NCI-H1048 (cell line): ENCODE measurements around the gene OR8B8.
"Not testable (repeated sequence)": the region's sequence is repeated elsewhere in the genome, so short reads cannot be mapped to it uniquely, and the experiment has no call there.

Source experiments
- DNase-seq: peaks from one replicate; lab custom pipeline; 2025; lab: John Stamatoyannopoulos, UW

OR8B8 gene

DNA sequence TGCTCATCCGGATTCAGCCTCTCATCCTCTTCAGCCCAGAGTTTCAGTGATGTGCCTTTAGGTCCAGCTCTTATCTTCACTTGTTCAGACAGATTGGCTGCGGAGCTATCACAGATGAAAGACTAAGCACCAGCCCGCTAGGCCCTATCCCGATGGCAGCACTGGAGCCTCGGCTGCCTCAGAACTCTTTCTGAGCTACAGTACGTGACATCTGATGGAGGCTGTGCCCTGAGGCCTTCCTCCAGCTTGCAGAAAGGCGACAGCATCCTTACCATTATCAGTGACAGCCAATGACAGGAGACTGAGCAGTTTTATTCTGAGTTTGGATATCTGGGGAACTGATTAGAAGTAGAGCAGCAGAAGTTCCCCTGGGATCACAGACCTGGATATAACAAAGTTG is 4.0 kb downstream of the OR8B8 start:
- DNase-seq: no peak

DNA sequence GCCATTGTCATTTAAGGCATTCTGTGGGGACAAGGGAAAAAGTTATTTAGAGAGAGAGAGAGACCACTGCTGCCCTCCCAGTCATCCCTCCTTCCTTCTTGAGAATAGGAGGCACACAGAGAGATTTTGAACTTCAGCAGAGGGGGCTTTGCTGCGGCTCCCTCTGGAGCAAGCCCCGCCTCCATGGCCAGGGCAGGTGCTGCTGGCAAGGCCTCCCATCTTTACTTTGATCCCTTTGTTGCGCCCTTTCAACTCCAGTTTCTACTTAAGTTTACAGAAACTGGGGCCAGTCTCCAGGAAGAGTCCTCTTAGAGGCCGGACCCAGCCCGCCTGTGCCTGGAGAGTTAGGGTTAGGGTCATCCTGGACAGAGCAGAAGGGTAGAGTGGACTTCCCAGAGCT is 4.4 kb downstream of the OR8B8 start:
- DNase-seq: no peak

DNA sequence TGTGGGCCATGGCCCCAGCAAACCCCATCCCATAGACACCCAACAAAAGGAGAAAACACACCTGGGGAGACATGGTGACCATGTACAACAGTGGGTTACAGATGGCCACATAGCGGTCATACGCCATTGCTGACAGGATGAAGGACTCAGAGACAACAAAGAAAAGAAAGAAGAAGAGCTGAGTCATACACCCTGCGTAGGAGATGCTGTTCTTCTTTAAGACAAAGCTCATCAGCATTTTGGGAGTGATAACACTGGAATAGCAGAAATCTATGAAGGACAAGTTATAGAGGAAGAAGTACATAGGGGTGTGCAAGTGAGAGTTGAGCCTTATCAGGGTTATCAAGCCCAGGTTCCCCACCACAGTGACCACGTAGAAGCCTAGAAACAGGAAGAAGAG is 4.9 kb downstream of the OR8B8 start:
- no peak for DNase-seq

DNA sequence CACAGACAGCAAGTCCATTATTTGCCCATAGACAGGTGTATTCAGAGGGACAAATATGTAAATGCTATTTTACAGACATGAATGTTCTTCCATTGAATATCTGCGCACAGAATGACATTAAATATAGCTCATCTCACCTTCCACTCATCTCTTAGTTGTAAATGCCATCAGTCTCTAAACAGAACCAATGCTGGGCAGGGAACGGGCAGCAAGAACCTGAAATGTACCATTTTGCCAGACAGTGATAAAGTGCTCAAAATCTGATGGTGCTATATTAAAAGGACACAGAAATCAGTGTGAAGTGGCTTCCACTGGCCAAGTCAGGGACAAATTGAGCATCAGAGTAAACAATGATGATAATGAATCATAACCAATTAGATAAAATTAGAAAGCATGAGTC is 10.8 kb downstream of the OR8B8 start:
- no peak for DNase-seq

DNA sequence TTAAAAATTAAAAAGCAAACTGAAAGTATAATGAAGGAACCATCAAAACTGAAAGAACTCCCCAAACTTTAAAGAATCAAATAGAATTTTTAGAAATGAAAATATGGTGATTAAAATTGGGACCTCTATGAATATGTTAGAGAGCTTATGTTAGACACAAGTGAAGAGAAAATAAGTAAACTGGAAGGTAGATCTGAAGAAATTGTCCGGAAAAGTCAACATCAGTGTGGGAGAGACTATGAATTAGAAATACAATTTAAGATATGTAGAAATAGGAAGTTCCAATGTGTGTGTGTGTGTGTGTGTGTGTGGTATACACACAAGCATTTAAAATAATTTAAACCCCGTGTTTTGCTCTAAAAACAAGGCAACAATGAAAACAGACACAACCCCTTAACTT is 15.9 kb downstream of the OR8B8 start:
- DNase-seq: no peak

DNA sequence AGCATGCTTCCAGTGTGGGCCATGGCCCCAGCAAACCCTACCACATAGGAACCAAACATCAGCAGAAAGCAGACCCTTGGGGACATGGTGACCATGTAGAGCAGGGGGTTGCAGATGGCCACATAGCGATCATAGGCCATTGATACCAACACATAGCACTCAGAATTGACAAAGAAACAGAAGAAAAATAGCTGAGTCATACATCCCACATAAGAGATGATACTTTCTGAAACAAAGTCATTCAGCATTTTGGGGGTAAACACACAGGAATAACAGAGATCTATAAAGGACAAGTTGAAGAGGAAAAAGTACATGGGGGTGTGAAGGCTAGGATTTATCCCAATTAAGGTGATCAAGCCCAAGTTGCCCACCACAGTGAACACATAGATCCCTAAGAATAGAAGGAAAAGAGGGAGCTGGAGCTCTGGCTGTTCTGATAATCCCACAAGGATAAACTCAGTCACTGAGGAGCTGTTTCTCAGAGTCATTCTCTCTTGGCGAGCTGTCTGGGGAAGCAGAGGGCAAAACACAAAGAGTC is 21.0 kb downstream of the OR8B8 start, which contains the start of gene OR8B4:
Gene OR8B4, minus strand, starts transcription at position 488 of the 538 bp plus-strand sequence. Its CDS starts 0 bp downstream, at position 488.
- no peak for DNase-seq

DNA sequence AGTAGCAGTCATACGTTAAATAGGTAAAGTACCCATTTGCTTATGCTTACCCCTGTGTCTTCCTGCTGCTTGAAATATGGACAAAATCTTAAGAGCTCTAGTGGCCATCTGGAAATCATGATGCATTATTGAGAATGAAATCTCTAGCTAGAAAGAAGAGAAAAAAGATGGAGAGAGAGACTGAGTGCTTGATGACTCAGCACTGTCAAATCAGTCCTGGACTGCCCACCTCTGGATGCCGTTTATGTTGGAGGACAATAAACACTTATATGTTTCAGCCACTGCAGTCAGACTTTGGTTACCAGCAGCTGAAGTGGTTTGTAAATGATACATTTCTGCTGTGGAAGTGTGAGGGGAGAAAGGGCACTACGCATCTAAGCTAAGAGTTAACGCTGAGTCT is 24.5 kb downstream of the OR8B8 start:
- DNase-seq: no peak

DNA sequence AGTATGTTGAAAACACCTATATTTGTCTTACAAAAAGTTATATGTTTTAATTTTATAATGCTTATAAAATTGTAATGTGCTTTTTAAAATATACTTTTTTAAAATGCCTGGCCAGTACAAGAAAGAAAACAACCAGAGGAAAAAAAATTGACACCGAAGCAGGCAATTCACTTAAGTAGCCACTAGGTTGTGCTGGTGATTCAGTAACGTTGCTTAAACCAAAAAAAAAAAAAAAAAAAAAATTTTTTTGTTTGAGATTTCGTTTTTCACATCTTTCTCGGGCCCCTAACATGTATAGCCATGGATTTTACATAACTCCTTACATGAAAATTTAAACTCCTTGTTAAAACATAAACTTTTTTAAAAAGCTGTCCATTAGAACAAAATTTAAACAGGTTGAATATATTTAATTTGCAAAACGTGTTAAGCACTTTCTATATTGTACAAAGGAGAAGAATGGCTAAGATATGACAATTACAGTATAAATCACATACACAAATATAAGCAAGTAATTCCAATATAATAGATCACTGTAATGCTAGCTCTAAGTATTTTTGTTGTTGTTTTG is 30.1 kb downstream of the OR8B8 start:
- DNase-seq: no peak

DNA sequence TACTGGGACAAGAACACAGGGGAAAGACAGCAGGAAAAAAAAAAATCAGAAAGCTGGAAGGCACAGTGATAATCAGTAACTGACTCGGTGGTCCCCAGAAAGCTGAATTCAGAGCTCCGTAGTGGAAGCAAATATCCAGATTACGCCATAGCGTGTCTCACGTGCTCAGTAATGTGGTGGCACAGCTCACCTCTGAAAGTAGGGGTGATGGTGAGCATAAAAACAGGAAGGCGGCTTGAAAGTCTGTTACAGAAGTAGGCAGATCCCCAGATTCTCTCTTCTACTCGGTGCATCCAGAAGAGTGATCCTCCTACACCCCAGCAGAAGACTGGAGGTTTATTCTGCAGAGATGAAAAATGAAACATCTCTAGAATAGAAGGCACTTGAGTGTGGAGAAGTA is 35.6 kb downstream of the OR8B8 start:
- DNase-seq: no peak

DNA sequence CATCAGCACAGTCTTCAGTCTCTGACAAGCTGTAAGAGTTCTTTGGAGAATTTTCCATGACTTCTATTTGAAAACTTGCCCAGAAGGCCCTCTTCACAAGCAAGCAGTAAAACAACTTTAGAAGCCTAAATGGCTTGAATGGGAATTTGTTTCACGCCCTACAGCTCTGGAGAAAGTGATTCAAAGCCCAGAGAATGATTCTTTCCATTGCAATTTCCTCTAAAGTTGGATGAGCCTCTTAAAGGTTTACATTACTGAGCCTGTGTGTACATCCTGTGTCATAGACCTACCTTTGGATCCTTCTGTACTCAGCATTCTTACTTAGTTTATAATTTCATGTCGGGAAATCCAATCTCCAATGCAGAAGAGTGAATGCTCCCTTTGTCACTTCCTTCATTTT is 39.9 kb downstream of the OR8B8 start:
- no peak for DNase-seq

DNA sequence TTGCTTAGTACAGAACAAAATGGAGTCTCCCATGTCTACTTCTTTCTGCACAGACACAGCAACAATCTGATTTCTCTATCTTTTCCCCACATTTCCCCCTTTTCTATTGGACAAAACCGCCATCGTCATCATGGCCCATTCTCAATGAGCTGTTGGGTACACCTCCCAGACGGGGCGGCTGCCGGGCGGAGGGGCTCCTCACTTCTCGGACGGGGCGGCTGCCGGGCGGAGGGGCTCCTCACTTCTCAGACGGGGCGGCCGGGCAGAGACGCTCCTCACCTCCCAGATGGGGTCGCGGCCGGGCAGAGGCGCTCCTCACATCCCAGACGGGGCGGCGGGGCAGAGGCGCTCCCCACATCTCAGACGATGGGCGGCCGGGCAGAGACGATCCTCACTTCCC is 42.3 kb downstream of the OR8B8 start:
- DNase-seq: not testable (repeated sequence)

DNA sequence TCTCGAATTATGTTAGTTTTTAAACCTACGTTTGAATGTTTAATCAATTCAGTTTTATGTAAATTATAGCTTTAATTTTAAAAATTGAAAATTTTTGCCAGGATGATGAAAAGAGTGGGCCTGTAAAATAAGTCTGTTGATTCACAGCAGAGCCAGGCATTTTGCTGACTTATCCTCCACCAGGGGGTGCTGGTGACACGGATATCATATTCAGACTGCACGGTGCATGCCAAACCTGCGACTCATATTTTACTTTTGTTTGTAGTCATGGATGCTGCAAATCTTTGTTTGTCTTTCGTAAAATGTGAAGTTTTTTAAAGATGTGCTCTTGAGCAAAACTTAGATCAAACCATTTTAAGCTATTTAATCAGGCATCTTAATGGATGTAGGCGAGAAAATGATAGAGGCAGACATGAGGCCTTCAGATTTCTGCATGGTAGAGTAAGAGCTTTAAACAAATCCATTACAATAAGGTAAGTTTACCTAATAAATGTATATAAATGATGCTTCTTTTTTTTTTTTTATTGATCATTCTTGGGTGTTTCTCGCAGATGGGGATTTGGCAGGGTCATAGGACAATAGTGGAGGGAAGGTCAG is 43.1 kb downstream of the OR8B8 start:
- DNase-seq: no peak

DNA sequence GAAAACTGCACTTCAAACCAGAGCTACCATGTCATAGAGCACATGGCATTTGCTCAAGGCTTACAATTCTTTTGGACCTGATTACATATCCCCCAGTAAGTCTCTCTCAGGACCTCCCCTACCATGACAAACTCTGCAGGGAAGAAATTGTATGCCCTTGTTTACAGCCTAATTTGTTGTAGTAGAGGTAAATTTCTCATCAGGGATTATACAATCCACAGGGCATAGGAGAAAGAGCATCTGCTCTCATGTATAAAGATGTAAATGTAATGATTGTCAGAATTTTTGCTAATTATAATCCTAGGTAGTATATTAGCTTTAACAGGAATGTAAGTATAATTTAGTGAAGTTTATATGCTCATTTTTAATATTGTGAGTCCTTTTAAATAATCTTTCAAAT is 46.6 kb downstream of the OR8B8 start, which contains the start of gene OR8B3:
Gene OR8B3, minus strand, starts transcription at position 101 of the 400 bp plus-strand sequence. CDS start 1,673 bp downstream, outside the sequence.
- DNase-seq: no peak

DNA sequence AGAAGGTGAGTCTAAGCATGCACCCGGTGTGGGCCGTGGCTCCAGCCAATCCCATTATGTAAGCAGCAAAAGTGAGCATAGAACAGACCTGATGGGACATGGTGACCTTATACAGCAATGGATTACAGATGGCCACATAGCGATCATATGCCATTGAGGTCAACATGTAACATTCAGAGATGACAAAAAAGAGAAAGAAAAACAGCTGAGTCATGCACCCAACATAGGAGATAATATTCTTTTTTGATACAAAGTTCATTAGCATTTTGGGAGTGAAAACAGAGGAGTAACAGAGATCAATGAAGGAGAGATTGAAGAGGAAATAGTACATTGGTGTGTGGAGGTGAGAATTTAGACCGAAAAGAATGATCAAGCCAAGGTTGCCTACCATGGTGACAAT is 48.6 kb downstream of the OR8B8 start:
- DNase-seq: not testable (repeated sequence)

DNA sequence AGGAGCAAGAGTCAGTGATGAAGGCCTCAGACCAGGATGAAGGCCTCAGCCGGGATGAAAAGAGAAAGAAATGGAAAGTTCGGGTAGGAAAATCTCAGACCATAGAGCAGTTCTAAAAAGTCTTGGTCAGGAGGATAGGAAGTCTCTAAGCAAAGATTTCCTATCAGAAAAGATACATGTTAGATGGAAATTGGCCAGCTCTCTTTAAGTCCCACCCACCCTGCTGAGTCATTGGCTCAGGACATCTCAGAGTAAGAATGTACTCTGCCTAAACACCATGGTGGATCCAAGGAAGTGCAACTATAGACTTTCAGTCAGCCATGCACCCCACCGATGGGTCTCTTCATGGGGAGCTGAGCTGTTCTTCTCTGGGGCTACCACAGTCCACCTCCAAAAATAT is 51.1 kb downstream of the OR8B8 start:
- DNase-seq: no peak
